B cell (primary cell): Measurements from ENCODE around the gene HMCN1. TPM values are rescaled to one million over a fixed set of nuclear protein-coding genes. Genes with fewer than 3 reads are reported as not detected.

Experiments
- ATAC-seq: fragments of 200-7000 bp; cut with Tn5 transposase; one replicate; pipeline ENCODE4 v1.10.0; 2021; ENCODE audit warnings: low read depth, mild to moderate bottlenecking, moderate number of reproducible peaks, moderate library complexity
- CTCF ChIA-PET: fragments of 350-600 bp; sonication (Branson Sonifier 250); formaldehyde crosslinking; loops from one replicate; lab custom pipeline; 2021; ENCODE audit warnings: antibody characterized with exemption, inconsistent platforms; lab: Charles Lee
- POLR2A ChIA-PET: fragments of 350-600 bp; sonication (Branson Sonifier 250); formaldehyde crosslinking; loops from one replicate; lab custom pipeline; 2021; ENCODE audit warnings: antibody characterized with exemption; lab: Charles Lee
- DNase-seq: peaks from one replicate; pipeline ENCODE4 v3.0.0; 2013
- H2AFZ ChIP-seq: 2 replicates; pipeline ENCODE4 v1.6.1; 2012; ENCODE audit warnings: mild to moderate bottlenecking, low read depth, low read length; ENCODE audit not compliant: insufficient read depth, poor library complexity, severe bottlenecking
- H3K27ac ChIP-seq, 2 donors: 1 replicate in 1 of 2; 2 replicates in 1 of 2; pipeline ENCODE4 v1.5.1; 2012 to 2013; ENCODE audit warnings: low read length in 2 of 2, mild to moderate bottlenecking in 2 of 2, moderate library complexity in 1 of 2
- H3K27me3 ChIP-seq, 4 experiments: fragments of 200-600 bp in 1 of 4; sonication (generic) in 1 of 4; replicated peaks in 1 of 4; 1 replicate in 2 of 4; 2 replicates in 2 of 4; pipeline versions ENCODE4 v1.6.1 to v1.7.0; 2013 to 2016; ENCODE audit warnings: low read length in 3 of 4, mild to moderate bottlenecking in 2 of 4, mixed read lengths in 1 of 4, moderate library complexity in 1 of 4; ENCODE audit not compliant: insufficient read depth in 4 of 4, control insufficient read depth in 3 of 4; ENCODE audit errors: control extremely low read depth in 1 of 4
- H3K36me3 ChIP-seq, 2 experiments: replicated peaks in 1 of 2; 1 replicate in 1 of 2; 2 replicates in 1 of 2; pipeline versions ENCODE4 v1.6.1 to v1.7.1; 2013; ENCODE audit warnings: low read length in 1 of 2; ENCODE audit not compliant: insufficient read depth in 2 of 2, control insufficient read depth in 1 of 2; ENCODE audit errors: control extremely low read depth in 1 of 2, extremely low read depth in 1 of 2
- H3K4me1 ChIP-seq, 2 donors: fragments of 200-600 bp in 1 of 2; sonication (generic) in 1 of 2; 1 replicate in 1 of 2; 2 replicates in 1 of 2; pipeline versions ENCODE4 v1.5.1 to v1.6.1; 2013 to 2017; ENCODE audit warnings: low read length in 2 of 2; ENCODE audit not compliant: control insufficient read depth in 2 of 2, insufficient read depth in 2 of 2
- H3K4me2 ChIP-seq: replicated peaks from 2 replicates; pipeline ENCODE3; 2012; ENCODE audit warnings: mild to moderate bottlenecking, low read depth, low read length; ENCODE audit not compliant: poor library complexity, severe bottlenecking
- H3K4me3 ChIP-seq, 5 experiments: fragments of 200-600 bp in 1 of 5; sonication (generic) in 1 of 5; 1 replicate in 3 of 5; 2 replicates in 2 of 5; pipeline versions ENCODE4 v1.5.1 to v1.7.0; 2011 to 2016; ENCODE audit warnings: low read length in 4 of 5, mild to moderate bottlenecking in 4 of 5, low read depth in 2 of 5, control low read depth in 1 of 5, moderate library complexity in 1 of 5; ENCODE audit not compliant: insufficient read depth in 1 of 5; ENCODE audit errors: control extremely low read depth in 1 of 5, extremely low read depth in 1 of 5
- H3K79me2 ChIP-seq: fragments of 200-600 bp; sonication (generic); one replicate; pipeline ENCODE4 v1.6.0; 2016; ENCODE audit warnings: low read length; ENCODE audit not compliant: control insufficient read depth, insufficient read depth
- H3K9ac ChIP-seq: fragments of 200-600 bp; sonication (generic); 2 replicates; pipeline ENCODE4 v1.6.1; 2017; ENCODE audit warnings: mild to moderate bottlenecking, low read length, moderate library complexity
- H3K9me3 ChIP-seq, 3 donors: one replicate each; pipeline versions ENCODE4 v1.6.1 to v1.7.1; 2013; ENCODE audit warnings: low read length in 2 of 3; ENCODE audit not compliant: control insufficient read depth in 2 of 3, insufficient read depth in 1 of 3; ENCODE audit errors: control extremely low read depth in 1 of 3
- H4K20me1 ChIP-seq: 2 replicates; pipeline ENCODE4 v1.6.0; 2012; ENCODE audit warnings: mild to moderate bottlenecking, low read length; ENCODE audit not compliant: insufficient read depth, control insufficient read depth, poor library complexity, severe bottlenecking
- H3K27ac Mint-ChIP-seq: one replicate; pipeline ENCODE4 v1.8.0; 2021; ENCODE audit warnings: mixed read lengths
- H3K27me3 Mint-ChIP-seq: one replicate; pipeline ENCODE4 v1.8.0; 2021; ENCODE audit warnings: mixed read lengths
- H3K4me1 Mint-ChIP-seq: one replicate; pipeline ENCODE4 v1.8.0; 2021; ENCODE audit warnings: mixed read lengths
- H3K4me3 Mint-ChIP-seq: one replicate; pipeline ENCODE4 v1.8.0; 2021; ENCODE audit warnings: mixed read lengths
- H3K9me3 Mint-ChIP-seq: one replicate; pipeline ENCODE4 v1.8.0; 2022; ENCODE audit warnings: mixed read lengths; ENCODE audit not compliant: insufficient read depth
- CTCF ChIP-seq: fragments of 200-600 bp; IDR thresholded peaks from one replicate; pipeline ENCODE4 v1.8.0; 2022; ENCODE audit warnings: antibody characterized with exemption, mild to moderate bottlenecking
- EZH2 ChIP-seq: IDR thresholded peaks from 2 replicates; pipeline ENCODE4 v1.6.1; 2012; ENCODE audit warnings: borderline replicate concordance, low read depth, mild to moderate bottlenecking, moderate library complexity, low read length; ENCODE audit not compliant: insufficient read depth, poor library complexity, severe bottlenecking
- WGBS: methylation state at CpG from one replicate; pipeline ENCODE4 v1.1.5; 2013; ENCODE audit warnings: missing lambda C conversion rate; ENCODE audit not compliant: insufficient coverage; 5-methylcytosine and 5-hydroxymethylcytosine counted together
- intact Hi-C: fragments of 100-400 bp; cut with micrococcal nuclease; formaldehyde crosslinking; loops from one replicate; pipeline ENCODE4 v1.10.0; 2022
- polyA plus RNA-seq: library from polyadenylated mRNA; depleted of rRNA; stranded (reverse); fragments of >200 nt; gene quantifications from 2 replicates; pipeline ENCODE4 v1.2.3, GENCODE V29; 2012
- total RNA-seq, 2 donors: library from RNA; stranded (reverse); fragments of 120-200 nt in 1 of 2; gene quantifications; 1 replicate in 1 of 2; 2 replicates in 1 of 2; pipeline versions ENCODE4 v1.2.3 to v1.2.4, GENCODE V29; 2013 to 2022

The HMCN1 gene
- total and polyA plus RNA-seq, 2 donors (not counting 1 experiment from before 2014, with no cell fraction given): not detected

GRCh38 chr1:185716095-185716494 lies 18.1 kb upstream of the HMCN1 start:
- no peak overlapping the region for H3K4me3 Mint-ChIP-seq
- TF ChIP-seq EZH2 (no peak), CTCF (no peak)
- no peak overlapping the region for H3K27ac ChIP-seq
- POLR2A ChIA-PET: no interaction called here
- H3K4me1 Mint-ChIP-seq: no peaks in the 10 kb centered on the region
- H4K20me1 ChIP-seq: no peaks in the 10 kb centered on the region
- H2AFZ ChIP-seq: no peak overlapping the region
- H3K4me1 ChIP-seq: no peaks in the 10 kb centered on the region
- H3K9me3 Mint-ChIP-seq: peaks cover 3% of the 10 kb centered on the region
- H3K9me3 ChIP-seq: no peaks in the 10 kb centered on the region
- CTCF ChIA-PET: no interaction called here
- no peak overlapping the region for H3K4me2 ChIP-seq
- no peaks in the 10 kb centered on the region for H3K36me3 ChIP-seq
- H3K27me3 ChIP-seq: peaks cover 0 to 6% (median 0%) of the 10 kb centered on the region in 4 experiments
- no peak for DNase-seq
- no peak for ATAC-seq
- intact Hi-C loops: no loop called here
- H3K27ac Mint-ChIP-seq: no peak overlapping the region
- peaks cover 29% of the 10 kb centered on the region for H3K27me3 Mint-ChIP-seq
- no peak overlapping the region for H3K4me3 ChIP-seq
- 100% methylated on average over 1 of the region's 3 CpGs for WGBS
- H3K79me2 ChIP-seq: no peaks in the 10 kb centered on the region
- H3K9ac ChIP-seq: no peak overlapping the region

DNA sequence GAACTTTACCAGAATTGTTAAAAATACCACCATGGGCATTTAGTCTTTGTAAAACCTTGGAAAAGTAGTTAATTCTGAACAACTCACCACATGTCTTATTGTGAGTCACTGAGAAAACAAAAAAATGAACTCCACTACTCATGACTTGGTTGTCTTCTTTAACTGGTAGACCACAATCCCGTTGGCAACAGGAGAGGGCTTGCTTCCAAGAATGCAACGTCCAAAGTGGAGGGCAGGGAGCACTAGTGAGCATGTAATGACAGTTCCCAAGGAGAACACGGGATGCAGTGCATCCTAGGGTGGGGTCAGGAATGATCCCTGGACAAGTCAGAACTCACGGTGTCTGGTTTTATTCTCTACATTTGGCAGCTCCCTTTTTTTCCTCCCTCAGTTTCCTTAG lies 15.2 kb upstream of the HMCN1 start:
- Histone ChIP-seq H3K4me3 (no peak overlapping the region), H3K27ac (no peak overlapping the region), H4K20me1 (no peaks in the 10 kb centered on the region), H3K4me2 (no peak overlapping the region), H3K79me2 (no peaks in the 10 kb centered on the region), H2AFZ (no peak overlapping the region), H3K9me3 (no peaks in the 10 kb centered on the region), H3K4me1 (no peaks in the 10 kb centered on the region), H3K9ac (no peak overlapping the region), H3K27me3 (peaks cover 0 to 6% (median 0%) of the 10 kb centered on the region in 4 experiments), H3K36me3 (no peaks in the 10 kb centered on the region)
- TF ChIP-seq EZH2: no peak
- no peak for TF ChIP-seq CTCF
- DNase-seq (no peak), ATAC-seq (no peak)
- no peak overlapping the region for H3K4me3 Mint-ChIP-seq
- no peak overlapping the region for H3K27ac Mint-ChIP-seq
- peaks cover 31% of the 10 kb centered on the region for H3K27me3 Mint-ChIP-seq
- 32% methylated on average over 3 of the region's 4 CpGs for WGBS
- intact Hi-C loops: no loop called here
- no peaks in the 10 kb centered on the region for H3K4me1 Mint-ChIP-seq
- ChIA-PET POLR2A (no interaction called here), CTCF (interaction anchor here (1.1 to 3.0 kb wide), 2 partner anchors 35 to 37 kb away, joined by 3 to 13 read pairs; no protein-coding TSS in a partner anchor)
- H3K9me3 Mint-ChIP-seq: peaks cover 3% of the 10 kb centered on the region
